ENCODE measurements around the gene PIGU. TPM values are rescaled to one million over a fixed set of nuclear protein-coding genes. Genes with fewer than 3 reads are reported as not detected.

The PIGU gene
- total and polyA plus RNA-seq, 8 donors: 4.1 to 20.4 (median 7.9) TPM

- no peak for TF ChIP-seq CTCF (IDR thresholded peaks at IDR 0.05)
- peak; percentile 85 to 90 (median 86) for ATAC-seq
- intact Hi-C loops (cut with DNase I): no loop called here
- H3K4me1 ChIP-seq: peaks cover 4 to 11% (median 10%) of the 10 kb centered on the region in 3 donors
- DNase-seq: peak; percentile 87 to 94 (median 92)
- H3K36me3 ChIP-seq: no peaks in the 10 kb centered on the region
- no peaks in the 10 kb centered on the region for H3K9me3 ChIP-seq
- H3K27ac ChIP-seq: peak within 1 kb of the TSS; percentile 80 to 89 (median 89)
- H3K27me3 ChIP-seq: no peaks in the 10 kb centered on the region
- no peak for FAIRE-seq
- peak within 1 kb of the TSS; percentile 58 to 63 (median 60) for H3K4me3 ChIP-seq
- WGBS, 2 donors: 4 to 5% methylated on average over 78 to 103 of the region's 103 CpGs
These were observed 118.3 kb downstream of the PIGU start, which contains the start of gene MAP1LC3A for GRCh38 chr20:34558320-34559218. Gene MAP1LC3A (plus strand): TSS chr20:34558718. CDS start chr20:34558869, 151 bp downstream.

GRCh38 chr20:34557936-34558319 is 119.0 kb downstream of the PIGU start:
- Histone ChIP-seq H3K36me3 (no peaks in the 10 kb centered on the region), H3K27me3 (no peaks in the 10 kb centered on the region), H3K4me3 (peak overlapping the region; percentile 58 to 63 (median 60)), H3K4me1 (peaks cover 4 to 14% (median 14%) of the 10 kb centered on the region in 3 donors), H3K9me3 (no peaks in the 10 kb centered on the region), H3K27ac (peak overlapping the region; percentile 80 to 89 (median 89))
- intact Hi-C loops (cut with DNase I): no loop called here
- peak in 2 of 4 donors; percentile 11 to 24 for ATAC-seq
- FAIRE-seq: no peak
- no peak for TF ChIP-seq CTCF (IDR thresholded peaks at IDR 0.05)
- WGBS, 2 donors: 10 to 13% methylated on average over 11 of the region's 11 CpGs
- no peak for DNase-seq

GRCh38 chr20:34553366-34553867 is 123.5 kb downstream of the PIGU start:
- Histone ChIP-seq H3K4me1 (peaks cover 4 to 18% (median 17%) of the 10 kb centered on the region in 3 donors), H3K9me3 (no peaks in the 10 kb centered on the region), H3K36me3 (no peaks in the 10 kb centered on the region), H3K4me3 (no peak overlapping the region), H3K27ac (peak overlapping the region in 3 of 4 donors; percentile 5 to 27 (median 26)), H3K27me3 (no peaks in the 10 kb centered on the region)
- 9 to 22% methylated on average over 4 of the region's 4 CpGs for whole genome bisulfite sequencing, 2 donors
- intact Hi-C loops (cut with DNase I): no loop called here
- ATAC-seq (peak; percentile 81 to 90 (median 85)), FAIRE-seq (no peak), DNase-seq (peak in 5 of 6 donors; percentile 78 to 82 (median 81))
- TF ChIP-seq CTCF (IDR thresholded peaks at IDR 0.05): no peak

GRCh38 chr20:34552569-34552968 is 124.3 kb downstream of the PIGU start:
- no peak overlapping the region for H3K27ac ChIP-seq
- ATAC-seq: no peak
- DNase-seq: no peak
- WGBS, 2 donors: 95 to 97% methylated on average over 6 of the region's 6 CpGs
- intact Hi-C loops (cut with DNase I): no loop called here
- FAIRE-seq: no peak
- TF ChIP-seq CTCF (IDR thresholded peaks at IDR 0.05): no peak
- H3K4me1 ChIP-seq: peaks cover 4 to 16% (median 11%) of the 10 kb centered on the region in 3 donors
- no peaks in the 10 kb centered on the region for H3K9me3 ChIP-seq
- H3K4me3 ChIP-seq: no peak overlapping the region
- no peaks in the 10 kb centered on the region for H3K27me3 ChIP-seq
- H3K36me3 ChIP-seq: no peaks in the 10 kb centered on the region

Measured in pancreas (tissue), 10 donors.